ENCODE measurements around the gene P2RX5.
"Not testable (repeated sequence)": the region's sequence is repeated elsewhere in the genome, so short reads cannot be mapped to it uniquely, and the experiment has no call there.

Gene P2RX5

GRCh38 chr17:3712811-3713463 lies 17.0 kb upstream of the P2RX5 start:
- H3K9me3 ChIP-seq (ENCODE audit: control insufficient read depth, insufficient read depth, low read length) = no peaks in the 10 kb centered on the region
- no peak overlapping the region for H3K4me3 ChIP-seq (ENCODE audit: low read length)
- DNase-seq (ENCODE audit: low read depth, low spot score) = no peak
- H3K27me3 ChIP-seq (ENCODE audit: control insufficient read depth, insufficient read depth, low read length) = no peaks in the 10 kb centered on the region
- H3K27ac ChIP-seq (ENCODE audit: low read length) = no peak overlapping the region
- no CpG with 5 or more reads among the region's 13 CpGs for WGBS (ENCODE audit: insufficient coverage, insufficient read length)
- H3K36me3 ChIP-seq (ENCODE audit: control insufficient read depth, insufficient read depth, low read length) = no peaks in the 10 kb centered on the region; the same call in 1 of the 2 replicates
- H3K4me1 ChIP-seq (ENCODE audit: control insufficient read depth, insufficient read depth, low read length) = no peaks in the 10 kb centered on the region

DNA sequence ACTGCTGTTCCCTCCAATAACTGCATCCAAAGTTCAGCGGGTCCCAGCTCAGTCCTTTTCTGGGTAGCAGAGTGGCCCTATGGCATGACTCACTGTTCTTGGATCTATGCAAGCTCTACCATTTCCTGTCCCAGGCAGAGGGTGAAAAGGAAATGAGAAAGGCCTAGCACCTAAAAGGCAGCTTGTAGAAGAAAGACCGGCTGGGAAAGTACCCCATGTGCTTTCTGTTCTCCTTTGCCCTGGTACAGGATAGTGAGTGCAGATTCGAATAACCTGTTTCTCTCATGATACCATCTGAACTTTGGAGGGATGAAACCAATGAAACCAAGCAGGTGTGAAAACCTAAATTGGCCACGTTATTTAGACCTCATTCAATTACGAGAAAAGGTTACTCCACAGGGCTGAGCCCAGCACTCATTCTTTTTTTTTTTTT lies 15.0 kb upstream of the P2RX5 start:
- H3K4me3 ChIP-seq (ENCODE audit: low read length) = no peak overlapping the region
- no peaks in the 10 kb centered on the region for H3K4me1 ChIP-seq (ENCODE audit: control insufficient read depth, insufficient read depth, low read length)
- no peak for DNase-seq (ENCODE audit: low read depth, low spot score)
- no peaks in the 10 kb centered on the region for H3K36me3 ChIP-seq (ENCODE audit: control insufficient read depth, insufficient read depth, low read length)
- WGBS (ENCODE audit: insufficient coverage, insufficient read length) = no CpG with 5 or more reads among the region's 5 CpGs
- H3K27ac ChIP-seq (ENCODE audit: low read length) = no peak overlapping the region
- H3K27me3 ChIP-seq (ENCODE audit: control insufficient read depth, insufficient read depth, low read length) = no peaks in the 10 kb centered on the region
- no peaks in the 10 kb centered on the region for H3K9me3 ChIP-seq (ENCODE audit: control insufficient read depth, insufficient read depth, low read length)

DNA sequence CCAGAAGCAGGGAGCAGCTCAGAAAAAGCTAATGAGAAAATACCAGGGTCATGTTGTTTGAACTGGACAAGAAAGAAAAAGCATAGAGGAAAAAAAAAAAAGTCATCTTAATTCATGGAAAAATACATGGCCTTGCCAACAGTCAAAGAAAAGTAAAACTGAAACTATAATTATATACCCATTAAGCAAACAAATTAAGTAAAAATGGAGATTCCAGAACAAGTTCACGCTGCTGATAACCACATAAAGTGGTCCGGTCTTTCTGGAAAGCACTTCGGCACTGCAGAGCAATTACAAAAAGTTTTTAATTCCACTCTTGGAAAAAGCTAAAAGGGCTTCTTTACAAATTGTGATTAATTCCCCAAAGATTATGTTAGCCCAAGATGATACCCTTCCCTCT lies 12.4 kb upstream of the P2RX5 start:
- no CpG with 5 or more reads among the region's 3 CpGs for WGBS (ENCODE audit: insufficient coverage, insufficient read length)
- no peaks in the 10 kb centered on the region for H3K36me3 ChIP-seq (ENCODE audit: control insufficient read depth, insufficient read depth, low read length)
- H3K9me3 ChIP-seq (ENCODE audit: control insufficient read depth, insufficient read depth, low read length) = no peaks in the 10 kb centered on the region
- no peak overlapping the region for H3K4me3 ChIP-seq (ENCODE audit: low read length)
- no peak overlapping the region for H3K27ac ChIP-seq (ENCODE audit: low read length)
- no peak for DNase-seq (ENCODE audit: low read depth, low spot score)
- H3K4me1 ChIP-seq (ENCODE audit: control insufficient read depth, insufficient read depth, low read length) = no peaks in the 10 kb centered on the region
- no peaks in the 10 kb centered on the region for H3K27me3 ChIP-seq (ENCODE audit: control insufficient read depth, insufficient read depth, low read length)

DNA sequence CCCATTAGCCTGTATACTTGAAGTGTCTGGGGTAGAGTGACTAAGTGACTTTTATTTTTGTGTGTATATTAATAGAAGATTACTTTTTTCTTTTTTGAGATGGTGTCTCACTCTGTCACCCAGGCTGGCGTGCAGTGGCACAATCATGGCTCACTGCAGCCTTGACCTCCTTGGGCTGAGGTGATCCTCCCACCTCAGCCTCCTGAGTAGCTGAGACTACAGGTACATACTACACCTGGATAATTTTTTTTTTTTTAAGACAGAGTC lies 9.7 kb upstream of the P2RX5 start:
- not testable (repeated sequence) for H3K36me3 ChIP-seq (ENCODE audit: control insufficient read depth, insufficient read depth, low read length); H3K9me3 ChIP-seq (ENCODE audit: control insufficient read depth, insufficient read depth, low read length); H3K27me3 ChIP-seq (ENCODE audit: control insufficient read depth, insufficient read depth, low read length); DNase-seq (ENCODE audit: low read depth, low spot score); H3K27ac ChIP-seq (ENCODE audit: low read length); H3K4me1 ChIP-seq (ENCODE audit: control insufficient read depth, insufficient read depth, low read length); H3K4me3 ChIP-seq (ENCODE audit: low read length)
- no CpG with 5 or more reads among the region's 1 CpG for WGBS (ENCODE audit: insufficient coverage, insufficient read length)

- DNase-seq (ENCODE audit: low read depth, low spot score) = no peak
- no CpG with 5 or more reads among the region's 20 CpGs for WGBS (ENCODE audit: insufficient coverage, insufficient read length)
Measured at GRCh38 chr17:3704931-3705717, 9.2 kb upstream of the P2RX5 start.

GRCh38 chr17:3702041-3702539 lies 6.1 kb upstream of the P2RX5 start:
- H3K27me3 ChIP-seq (ENCODE audit: control insufficient read depth, insufficient read depth, low read length); H3K4me3 ChIP-seq (ENCODE audit: low read length); DNase-seq (ENCODE audit: low read depth, low spot score); H3K36me3 ChIP-seq (ENCODE audit: control insufficient read depth, insufficient read depth, low read length); H3K27ac ChIP-seq (ENCODE audit: low read length); H3K4me1 ChIP-seq (ENCODE audit: control insufficient read depth, insufficient read depth, low read length); H3K9me3 ChIP-seq (ENCODE audit: control insufficient read depth, insufficient read depth, low read length): not testable (repeated sequence)
- WGBS (ENCODE audit: insufficient coverage, insufficient read length) = no CpG with 5 or more reads among the region's 7 CpGs

More at GRCh38 chr17:3704931-3705717, 9.2 kb upstream of the P2RX5 start:
- Histone ChIP-seq H3K27me3 (ENCODE audit: control insufficient read depth, insufficient read depth, low read length) (no peaks in the 10 kb centered on the region), H3K9me3 (ENCODE audit: control insufficient read depth, insufficient read depth, low read length) (no peaks in the 10 kb centered on the region), H3K27ac (ENCODE audit: low read length) (no peak overlapping the region), H3K4me1 (ENCODE audit: control insufficient read depth, insufficient read depth, low read length) (no peaks in the 10 kb centered on the region), H3K4me3 (ENCODE audit: low read length) (no peak overlapping the region), H3K36me3 (ENCODE audit: control insufficient read depth, insufficient read depth, low read length) (no peaks in the 10 kb centered on the region)

DNA sequence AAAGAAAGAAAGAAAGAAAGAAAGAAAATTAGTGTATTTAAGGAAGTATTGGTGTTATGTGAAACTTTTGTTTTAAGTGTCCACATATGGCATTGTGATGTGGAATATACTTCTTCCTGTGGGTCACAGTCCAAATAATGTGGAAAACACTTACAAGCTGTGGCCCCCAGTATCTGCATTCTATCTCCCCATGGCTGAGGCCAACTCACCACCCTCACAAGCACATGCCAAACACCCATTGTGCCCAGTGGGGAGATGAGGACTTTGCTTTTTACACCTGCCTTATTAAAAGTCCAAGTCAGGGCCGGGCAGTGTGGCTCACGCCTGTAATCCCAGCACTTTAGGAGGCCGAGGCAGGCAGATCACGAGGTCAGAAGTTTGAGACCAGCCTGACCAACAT lies 4.0 kb upstream of the P2RX5 start:
- Histone ChIP-seq H3K9me3 (ENCODE audit: control insufficient read depth, insufficient read depth, low read length) (no peaks in the 10 kb centered on the region), H3K36me3 (ENCODE audit: control insufficient read depth, insufficient read depth, low read length) (no peaks in the 10 kb centered on the region), H3K4me3 (ENCODE audit: low read length) (no peak overlapping the region), H3K4me1 (ENCODE audit: control insufficient read depth, insufficient read depth, low read length) (no peaks in the 10 kb centered on the region; the same call in 1 of the 2 replicates), H3K27ac (ENCODE audit: low read length) (no peak overlapping the region), H3K27me3 (ENCODE audit: control insufficient read depth, insufficient read depth, low read length) (no peaks in the 10 kb centered on the region)
- no CpG with 5 or more reads among the region's 4 CpGs for WGBS (ENCODE audit: insufficient coverage, insufficient read length)
- no peak for DNase-seq (ENCODE audit: low read depth, low spot score)

GRCh38 chr17:3698139-3698538 lies 2.2 kb upstream of the P2RX5 start:
- Histone ChIP-seq H3K9me3 (ENCODE audit: control insufficient read depth, insufficient read depth, low read length) (no peaks in the 10 kb centered on the region), H3K36me3 (ENCODE audit: control insufficient read depth, insufficient read depth, low read length) (no peaks in the 10 kb centered on the region), H3K27me3 (ENCODE audit: control insufficient read depth, insufficient read depth, low read length) (no peaks in the 10 kb centered on the region), H3K27ac (ENCODE audit: low read length) (no peak overlapping the region), H3K4me1 (ENCODE audit: control insufficient read depth, insufficient read depth, low read length) (no peaks in the 10 kb centered on the region; the same call in 1 of the 2 replicates), H3K4me3 (ENCODE audit: low read length) (no peak overlapping the region)
- no peak for DNase-seq (ENCODE audit: low read depth, low spot score)
- no CpG with 5 or more reads among the region's 4 CpGs for WGBS (ENCODE audit: insufficient coverage, insufficient read length)

DNA sequence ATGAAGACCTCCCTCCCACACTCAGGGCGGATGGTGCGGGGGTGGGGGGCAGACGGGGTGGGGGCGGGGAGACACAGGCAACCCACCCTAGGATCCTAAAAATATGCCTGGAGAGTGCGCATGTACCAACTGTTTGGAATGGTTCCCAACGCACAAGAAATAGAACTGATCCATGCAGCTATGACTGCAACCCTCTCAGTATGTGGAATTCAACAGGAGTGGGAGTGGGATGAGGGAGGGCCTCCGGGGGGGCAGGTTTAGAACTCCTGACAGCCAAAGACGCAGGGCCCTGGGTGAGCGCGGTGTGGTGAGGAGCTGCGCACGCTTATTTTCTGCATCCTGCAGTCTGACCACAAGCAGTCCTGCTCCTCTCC lies 1.1 kb upstream of the P2RX5 start:
- no CpG with 5 or more reads among the region's 12 CpGs for WGBS (ENCODE audit: insufficient coverage, insufficient read length)

DNA sequence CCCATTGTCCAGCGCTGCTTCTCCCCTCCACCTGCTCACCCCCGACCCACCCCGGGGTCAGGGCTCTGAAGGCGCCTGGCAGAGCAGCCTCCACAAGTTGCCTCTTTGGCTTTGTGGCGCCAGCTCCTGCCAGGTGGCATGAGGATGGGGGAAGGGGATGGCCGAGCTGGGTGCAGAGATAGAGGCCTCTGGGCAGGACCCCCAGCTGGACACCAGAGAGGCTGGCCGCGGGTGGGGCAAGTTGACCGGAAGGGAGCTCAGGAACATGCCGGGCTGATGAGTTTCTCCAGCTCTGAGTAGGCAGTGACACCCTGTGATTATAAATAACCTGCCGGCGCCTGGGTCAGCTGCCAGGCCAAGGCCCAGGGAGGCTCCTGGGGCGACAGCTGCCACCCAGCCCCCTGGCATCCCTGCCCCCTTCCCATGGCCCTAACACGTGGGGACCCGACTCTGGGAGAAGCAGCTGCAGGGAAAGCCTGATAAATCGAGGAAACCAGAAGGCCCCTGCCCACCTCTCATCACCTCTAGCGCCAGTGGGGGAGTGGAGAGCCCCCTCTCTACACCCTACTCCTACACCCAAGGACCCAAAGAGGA lies 729 bp downstream of the P2RX5 start:
- no peaks in the 10 kb centered on the region for H3K36me3 ChIP-seq (ENCODE audit: control insufficient read depth, insufficient read depth, low read length)
- DNase-seq (ENCODE audit: low read depth, low spot score) = no peak
- no peaks in the 10 kb centered on the region for H3K27me3 ChIP-seq (ENCODE audit: control insufficient read depth, insufficient read depth, low read length)
- H3K9me3 ChIP-seq (ENCODE audit: control insufficient read depth, insufficient read depth, low read length) = no peaks in the 10 kb centered on the region
- H3K27ac ChIP-seq (ENCODE audit: low read length) = no peak overlapping the region
- WGBS (ENCODE audit: insufficient coverage, insufficient read length) = no CpG with 5 or more reads among the region's 17 CpGs
- peak overlapping the region; percentile 55; the same call in 1 of the 2 replicates for H3K4me3 ChIP-seq (ENCODE audit: low read length)
- H3K4me1 ChIP-seq (ENCODE audit: control insufficient read depth, insufficient read depth, low read length) = no peaks in the 10 kb centered on the region; the same call in 1 of the 2 replicates

More for the DNA sequence above, 1.1 kb upstream of the P2RX5 start:
- Histone ChIP-seq H3K36me3 (ENCODE audit: control insufficient read depth, insufficient read depth, low read length) (no peaks in the 10 kb centered on the region), H3K27ac (ENCODE audit: low read length) (no peak overlapping the region), H3K27me3 (ENCODE audit: control insufficient read depth, insufficient read depth, low read length) (no peaks in the 10 kb centered on the region), H3K9me3 (ENCODE audit: control insufficient read depth, insufficient read depth, low read length) (no peaks in the 10 kb centered on the region), H3K4me1 (ENCODE audit: control insufficient read depth, insufficient read depth, low read length) (no peaks in the 10 kb centered on the region; the same call in 1 of the 2 replicates), H3K4me3 (ENCODE audit: low read length) (no peak overlapping the region)
- no peak for DNase-seq (ENCODE audit: low read depth, low spot score)
